Measurements from ENCODE around the gene MED13.

GRCh38 chr17:62075308-62075815 lies 10.3 kb upstream of the MED13 start:
- TF ChIP-seq EZH2 (IDR thresholded peaks at IDR 0.05; ENCODE audit: borderline replicate concordance) (no peak), EZH2phosphoT487 (IDR thresholded peaks at IDR 0.05; ENCODE audit: low read depth, severe bottlenecking, unreplicated experiment) (no peak)

Data from hepatocyte (in vitro differentiated cells).